ENCODE data around the gene CTNND2. TPM values are rescaled to one million over a fixed set of nuclear protein-coding genes. Genes with fewer than 3 reads are reported as not detected.
"Not testable (repeated sequence)": the region's sequence is repeated elsewhere in the genome, so short reads cannot be mapped to it uniquely, and the experiment has no call there.

The CTNND2 gene
- total RNA-seq, 1 experiment from 2014 or later: 1.7 TPM

DNA sequence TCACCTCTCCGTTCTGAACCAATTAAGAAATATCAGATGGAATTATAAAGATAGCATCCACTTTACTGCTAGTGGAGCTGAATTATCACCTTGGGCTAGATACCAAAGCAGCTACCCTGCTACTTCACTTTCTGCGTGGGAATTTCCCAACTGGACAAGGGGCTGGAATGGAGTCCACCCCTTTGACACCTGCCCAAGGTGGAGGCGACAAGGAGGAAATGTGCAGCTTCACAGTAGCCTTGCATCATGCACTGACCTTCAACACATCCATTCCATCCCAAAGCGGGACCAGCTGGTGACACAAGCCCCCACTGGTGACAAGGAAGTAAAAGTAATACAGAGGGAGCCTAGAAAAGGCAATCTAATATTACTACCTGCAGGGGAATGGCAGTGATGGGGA, 30.7 kb downstream of the CTNND2 start:
- no peak for DNase-seq (ENCODE audit: low read depth)

- no peak for DNase-seq (ENCODE audit: low read depth)
Observed at GRCh38 chr5:11869203-11869602, 35.0 kb downstream of the CTNND2 start.

DNA sequence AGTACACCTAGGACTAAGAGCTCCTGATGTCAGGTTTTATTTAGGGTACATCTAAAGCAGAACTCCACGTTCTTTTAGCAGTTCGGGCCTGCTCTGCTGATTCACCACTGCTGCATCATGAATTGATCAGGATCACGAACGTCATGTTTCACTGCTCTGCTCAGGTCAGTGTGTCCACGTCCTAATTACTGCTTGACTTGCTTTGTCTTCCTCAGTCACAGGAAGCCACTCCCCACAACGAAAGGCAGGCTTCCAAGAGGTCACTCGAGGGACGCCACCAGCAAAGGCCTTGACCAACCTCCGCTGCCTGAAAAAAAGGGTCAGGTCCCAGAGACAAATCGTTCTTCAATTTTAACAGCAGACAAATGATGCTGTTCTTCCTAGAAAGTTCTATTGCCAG, 40.3 kb downstream of the CTNND2 start:
- no peak for DNase-seq (ENCODE audit: low read depth)

DNA sequence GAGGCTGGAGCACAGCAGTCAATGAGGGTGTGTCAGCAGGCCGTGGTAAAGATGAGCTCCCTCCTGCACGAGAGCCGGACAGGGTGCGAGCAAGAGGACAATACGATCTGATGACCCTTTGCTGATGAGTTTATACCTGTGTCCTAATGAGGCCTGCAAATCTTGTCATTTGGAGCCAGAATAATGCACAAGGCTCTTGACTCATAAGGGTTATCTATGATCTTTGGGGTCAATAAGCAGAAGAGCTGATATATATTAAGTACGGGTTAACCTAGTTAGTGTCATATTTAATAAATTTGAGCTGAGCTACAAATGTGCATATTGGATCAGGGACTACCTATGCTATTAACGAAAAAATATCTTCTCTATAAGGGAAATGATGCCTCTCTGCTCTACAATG, 46.9 kb downstream of the CTNND2 start:
- no peak for DNase-seq (ENCODE audit: low read depth)

DNA sequence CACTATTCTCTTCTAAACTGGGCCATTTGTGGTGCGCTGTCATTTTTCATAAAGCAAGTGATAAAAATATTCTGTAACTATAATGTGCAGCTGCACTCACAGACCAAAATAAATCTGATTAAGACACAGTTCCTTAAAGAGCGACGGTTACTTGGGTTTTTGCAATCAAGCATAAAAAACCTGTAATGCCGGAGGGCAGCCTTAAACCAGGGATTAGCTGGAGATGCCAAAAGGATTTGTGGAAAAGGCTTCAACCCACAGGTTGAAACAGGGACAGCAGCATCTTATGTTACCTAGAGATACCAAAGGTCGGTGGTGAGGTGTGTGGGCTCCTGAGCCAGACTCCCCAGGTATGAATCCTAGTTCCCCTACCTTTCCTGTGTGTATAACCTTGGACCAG, 49.3 kb downstream of the CTNND2 start:
- no peak for DNase-seq (ENCODE audit: low read depth)

DNA sequence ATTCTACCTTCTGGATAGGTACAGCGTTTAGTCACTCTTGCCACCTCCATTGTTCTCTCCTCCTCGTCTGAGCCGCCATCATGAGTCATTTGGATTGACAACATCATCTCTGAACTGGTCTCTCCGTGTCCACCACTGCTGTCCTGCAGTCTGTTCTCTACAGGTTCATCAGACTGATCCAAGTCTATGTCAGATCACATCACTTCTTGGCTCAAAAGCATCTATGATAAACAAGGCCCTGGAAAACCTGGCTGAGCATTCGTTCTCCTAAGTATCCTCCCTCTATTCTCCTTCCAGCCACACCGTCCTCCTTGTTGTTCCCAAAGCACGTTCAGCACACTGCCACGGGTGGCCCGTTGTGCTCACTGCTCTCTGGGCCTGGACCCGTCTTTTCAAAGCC, 50.5 kb downstream of the CTNND2 start:
- no peak for DNase-seq (ENCODE audit: low read depth)

- no peak for DNase-seq (ENCODE audit: low read depth)
Observed at GRCh38 chr5:11853140-11853539, 51.1 kb downstream of the CTNND2 start.

GRCh38 chr5:11852717-11853087, 51.5 kb downstream of the CTNND2 start:
- no peak for DNase-seq (ENCODE audit: low read depth)

DNA sequence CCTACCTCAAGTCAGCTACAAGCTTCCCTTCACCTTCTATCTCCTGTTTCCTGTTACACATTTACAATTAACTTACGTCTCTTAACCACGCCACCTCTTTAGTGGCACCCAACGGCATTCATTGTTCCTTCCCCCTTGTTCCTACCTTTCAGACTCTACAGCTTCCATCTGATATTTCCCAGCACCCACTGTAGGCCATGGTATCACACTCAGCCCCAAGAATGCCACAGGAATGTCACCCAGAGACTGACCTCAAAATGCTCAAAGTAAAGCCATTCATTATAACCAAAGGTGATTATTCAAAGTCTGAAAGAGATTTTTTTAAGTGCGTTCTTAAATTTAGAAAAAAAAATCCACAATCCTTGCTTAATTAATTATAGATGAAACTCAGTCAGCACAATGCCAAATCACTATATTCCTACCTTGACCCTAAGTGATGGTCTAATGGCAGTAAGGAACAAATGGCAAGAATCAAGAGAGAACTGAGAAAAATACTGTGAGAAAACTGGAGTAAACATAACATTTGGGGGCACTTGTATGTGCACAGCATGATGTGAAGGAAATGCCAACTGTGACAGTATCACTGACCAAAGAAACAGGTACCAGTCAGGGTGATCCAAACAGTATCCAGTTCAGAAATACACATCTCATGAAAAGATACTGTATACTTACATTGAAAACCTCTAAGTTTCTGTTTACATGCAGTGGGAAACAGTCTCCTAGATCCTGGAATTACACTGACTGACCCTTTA, 52.1 kb downstream of the CTNND2 start:
- peak; percentile 54 for DNase-seq (ENCODE audit: low read depth)

DNA sequence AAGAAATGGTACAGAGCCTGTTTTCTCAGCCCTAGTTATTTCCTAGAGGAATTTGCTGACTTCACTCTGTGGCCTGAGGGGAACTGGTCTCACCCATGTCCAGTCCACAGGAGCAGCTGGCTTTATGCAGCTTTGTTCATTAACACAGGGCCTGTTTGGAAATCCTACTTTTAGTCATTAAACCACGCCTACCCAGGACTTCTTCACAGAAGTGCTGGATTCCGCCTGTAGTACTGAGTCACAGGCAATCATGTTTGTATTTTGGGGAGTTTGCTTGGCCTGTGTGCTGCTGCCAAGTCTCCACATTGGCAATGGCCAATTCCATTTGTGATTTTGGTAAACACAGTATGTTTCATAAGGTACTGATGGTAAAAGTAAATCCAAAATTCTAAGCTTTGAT, 52.8 kb downstream of the CTNND2 start:
- DNase-seq (ENCODE audit: low read depth): peak; percentile 75

DNA sequence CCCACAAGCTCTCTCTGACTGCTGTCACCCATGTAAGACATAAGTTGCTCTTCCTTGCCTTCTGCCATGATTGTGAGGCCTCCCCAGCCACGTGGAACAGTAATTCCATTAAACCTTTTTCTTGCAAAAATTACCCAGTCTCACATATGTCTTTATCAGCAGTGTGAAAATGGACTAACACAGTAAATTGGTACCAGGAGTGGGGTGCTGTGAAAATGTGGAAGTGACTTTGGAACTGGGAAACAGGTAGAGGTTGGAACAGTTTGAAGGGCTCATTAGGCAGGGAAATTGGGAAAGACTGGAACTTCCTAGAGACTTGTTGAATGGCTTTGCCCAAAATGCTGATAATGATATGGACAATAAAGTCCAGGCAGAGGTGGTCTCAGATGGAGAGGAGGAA, 75.7 kb downstream of the CTNND2 start:
- not testable (repeated sequence) for DNase-seq (ENCODE audit: low read depth)

GRCh38 chr5:11822598-11822997, 81.6 kb downstream of the CTNND2 start:
- DNase-seq (ENCODE audit: low read depth): no peak

DNA sequence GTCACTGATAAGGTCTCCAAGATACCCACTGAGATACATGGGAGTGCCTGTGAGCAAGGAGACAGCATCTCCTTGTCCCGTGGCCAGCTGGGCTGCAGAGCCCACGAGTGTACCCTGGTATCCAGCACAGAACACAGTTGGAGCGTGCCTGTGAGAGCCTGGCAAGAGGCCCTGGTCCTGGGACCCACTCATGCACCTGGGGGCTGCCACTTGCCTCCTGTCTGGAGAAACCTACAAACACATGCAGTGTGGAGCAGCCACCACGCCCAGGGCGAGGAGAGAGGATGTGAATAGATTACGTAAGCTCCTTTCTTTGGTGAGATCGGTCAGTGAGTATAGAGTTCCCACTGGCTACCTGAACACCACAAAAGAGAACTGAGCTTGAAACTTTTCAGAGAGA, 88.3 kb downstream of the CTNND2 start:
- no peak for DNase-seq (ENCODE audit: low read depth)

- no peak for DNase-seq (ENCODE audit: low read depth)
Observed at GRCh38 chr5:11815481-11815880, 88.8 kb downstream of the CTNND2 start.

DNA sequence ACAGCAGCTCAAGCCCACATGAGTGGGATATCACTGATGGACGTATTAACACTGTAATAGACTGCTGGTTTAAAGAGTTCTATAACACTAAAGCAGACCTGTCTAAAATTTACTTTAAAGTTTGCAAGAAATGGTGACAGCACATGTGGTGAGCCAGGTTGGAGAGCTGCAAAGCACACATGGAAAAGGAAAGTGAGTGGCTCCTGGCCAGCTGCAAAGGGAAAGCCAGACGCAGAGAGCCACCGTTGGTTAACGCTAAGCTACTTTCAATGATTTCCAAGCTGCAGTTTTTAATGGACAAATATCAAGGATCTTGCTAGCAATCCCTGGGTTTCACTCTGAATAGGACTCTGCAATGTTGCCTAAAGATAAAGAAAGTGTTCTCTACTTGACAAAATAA, 89.9 kb downstream of the CTNND2 start:
- DNase-seq (ENCODE audit: low read depth): no peak

DNA sequence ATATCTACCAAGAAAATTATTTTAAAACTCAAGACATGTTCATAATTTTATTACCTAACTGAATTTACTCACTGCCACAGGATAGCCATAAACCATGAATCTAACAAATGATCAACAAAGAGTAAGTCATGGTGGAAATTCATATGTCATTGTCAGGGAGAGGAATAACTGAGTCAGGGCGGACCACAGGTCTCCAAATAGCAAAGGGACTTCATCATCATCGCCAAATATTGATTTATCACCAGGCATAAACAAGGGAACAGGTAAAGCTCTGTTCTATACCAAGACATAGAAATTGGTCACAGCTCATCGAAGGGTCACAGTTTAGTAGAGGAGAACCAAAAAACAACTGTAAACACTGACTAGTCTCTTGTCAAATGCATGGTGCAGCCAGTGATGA, 94.8 kb downstream of the CTNND2 start:
- DNase-seq (ENCODE audit: low read depth): no peak

DNA sequence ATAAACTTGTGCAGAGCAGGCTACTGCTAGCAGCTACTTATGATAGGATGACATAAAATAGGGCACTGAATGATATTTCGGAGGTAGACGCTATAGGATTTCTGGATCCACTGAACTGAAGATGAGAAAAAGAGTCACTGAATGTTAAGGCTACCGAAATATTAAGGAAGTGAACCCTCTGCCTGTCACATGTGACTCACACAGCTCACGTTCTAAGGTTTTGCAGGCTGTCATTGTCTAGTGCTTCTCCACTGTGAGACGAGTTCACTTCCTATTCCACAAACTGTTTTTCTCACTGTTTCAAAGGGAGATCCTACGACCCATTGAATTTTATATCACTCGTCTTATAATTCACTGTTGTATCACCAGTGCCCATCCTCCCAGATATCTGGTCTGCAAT, 100.8 kb downstream of the CTNND2 start:
- peak; percentile 6 for DNase-seq (ENCODE audit: low read depth)

DNA sequence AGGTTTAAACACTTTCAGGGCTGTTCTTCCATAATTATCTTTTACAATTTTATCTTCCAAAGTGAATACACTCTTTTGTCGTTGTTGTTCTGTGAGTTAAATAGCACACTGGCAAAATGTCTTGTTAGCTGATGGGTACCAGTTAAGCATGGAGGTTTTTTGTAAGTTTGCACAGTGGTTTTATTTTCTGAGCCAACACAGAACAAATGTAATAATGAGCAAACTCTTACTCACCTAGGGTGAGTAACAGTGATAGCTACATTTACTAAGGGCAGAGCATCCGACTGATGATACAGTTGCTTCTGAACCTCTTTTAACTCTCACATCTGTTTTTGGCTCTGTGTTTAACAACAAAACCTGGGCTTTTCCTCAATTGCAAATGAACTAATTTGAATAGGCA, 103.2 kb downstream of the CTNND2 start:
- DNase-seq (ENCODE audit: low read depth): peak; percentile 17

- DNase-seq (ENCODE audit: low read depth): peak; percentile 19
Observed at GRCh38 chr5:11797132-11797531, 107.1 kb downstream of the CTNND2 start.

GRCh38 chr5:11793396-11793795, 110.8 kb downstream of the CTNND2 start:
- no peak for DNase-seq (ENCODE audit: low read depth)

GRCh38 chr5:11792621-11793020, 111.6 kb downstream of the CTNND2 start:
- no peak for DNase-seq (ENCODE audit: low read depth)

DNA sequence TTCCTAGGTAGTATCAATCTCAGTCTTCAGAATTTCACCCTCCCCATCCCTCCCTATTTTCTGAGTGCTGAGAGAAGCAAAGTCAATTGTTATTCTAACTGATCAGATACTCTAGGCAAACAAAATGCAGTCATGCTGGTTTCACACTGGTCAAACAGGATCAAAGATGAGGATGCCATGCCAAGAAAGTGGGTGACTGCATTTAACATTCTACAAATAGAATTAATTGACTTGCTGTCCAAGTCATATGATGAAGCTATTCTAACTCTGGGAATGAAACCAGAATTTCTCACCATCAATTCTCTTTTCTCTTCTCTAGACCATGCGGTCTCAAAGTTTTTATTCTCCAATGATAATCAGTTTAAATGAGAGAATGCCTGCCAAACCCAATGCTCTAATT, 112.5 kb downstream of the CTNND2 start:
- DNase-seq (ENCODE audit: low read depth): no peak

DNA sequence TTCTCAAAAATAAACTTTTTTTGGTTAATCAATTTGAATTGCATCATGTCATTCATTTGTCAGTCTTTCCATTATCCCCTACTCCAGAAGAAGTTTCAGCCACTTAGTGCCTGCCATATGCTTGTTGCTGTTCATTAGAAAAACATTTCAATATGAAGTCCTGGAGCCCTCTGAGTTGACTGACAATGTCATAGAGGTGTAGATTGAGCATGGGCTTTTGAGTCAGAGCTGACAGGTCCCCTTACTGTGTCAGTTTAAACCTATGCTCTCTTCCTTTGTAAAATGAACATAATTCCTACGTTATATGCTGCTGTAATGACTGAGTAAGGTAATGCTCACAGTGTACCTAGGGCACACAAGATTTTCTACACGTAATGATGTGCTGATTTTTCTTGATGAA, 114.0 kb downstream of the CTNND2 start:
- DNase-seq (ENCODE audit: low read depth): no peak

DNA sequence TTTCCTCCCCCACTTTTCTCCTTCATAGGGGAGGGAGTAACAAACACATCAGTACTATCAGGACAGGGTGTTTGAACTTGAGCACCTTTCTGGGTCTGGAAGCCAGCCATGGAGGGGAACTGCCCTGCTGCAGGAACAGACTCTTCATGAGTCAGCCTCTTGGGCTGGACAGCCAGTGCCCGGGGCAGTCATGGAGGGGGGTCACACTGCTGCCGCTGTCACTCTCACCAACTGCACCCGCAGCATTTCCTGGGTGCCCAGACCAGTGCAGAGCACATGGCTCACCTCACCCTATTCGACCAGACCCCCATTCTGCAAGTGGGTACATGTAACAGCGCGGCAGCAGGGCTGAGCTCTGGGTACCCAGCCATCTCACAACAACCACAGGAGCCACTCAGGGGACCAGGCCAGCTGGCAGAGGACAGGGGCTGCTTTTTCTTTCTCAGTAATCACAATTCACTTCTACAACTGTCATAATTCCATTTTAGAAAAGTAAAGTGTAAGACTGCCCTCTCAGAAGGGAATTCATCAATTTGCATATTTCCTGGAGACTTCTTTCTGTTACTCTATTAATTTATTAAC, 118.4 kb downstream of the CTNND2 start:
- peak; percentile 45 for DNase-seq (ENCODE audit: low read depth)

Data from M059J (cell line).